ENCODE results near the gene ZDHHC5.

Gene ZDHHC5

GRCh38 chr11:57699813-57700212 lies 31.9 kb downstream of the ZDHHC5 start:
- H3K9ac ChIP-seq (ENCODE audit: low read length): no peak overlapping the region
- H3F3A ChIP-seq (ENCODE audit: insufficient read depth, low read length): no peaks in the 10 kb centered on the region
- H3K4me2 ChIP-seq (ENCODE audit: low read length): no peak overlapping the region
- H3K4me1 ChIP-seq (ENCODE audit: insufficient read depth, low read length, severe bottlenecking): no peaks in the 10 kb centered on the region
- H3K79me2 ChIP-seq (ENCODE audit: insufficient read depth, low read length): no peaks in the 10 kb centered on the region
- no peak overlapping the region for H3K27ac ChIP-seq (ENCODE audit: low read depth, low read length, poor library complexity, severe bottlenecking)
- H3K27me3 ChIP-seq (ENCODE audit: insufficient read depth, low read length): no peaks in the 10 kb centered on the region
- no peak overlapping the region for H2AFZ ChIP-seq (ENCODE audit: low read length)
- peaks cover 76% of the 10 kb centered on the region for H3K36me3 ChIP-seq (ENCODE audit: insufficient read depth, low read length)
- H3K4me3 ChIP-seq (ENCODE audit: low read depth, low read length, poor library complexity, severe bottlenecking): no peak overlapping the region
- TF ChIP-seq EZH2 (IDR thresholded peaks at IDR 0.05; ENCODE audit: borderline replicate concordance, low read length) (no peak), CTCF (IDR thresholded peaks at IDR 0.05; ENCODE audit: low read length) (no peak)
- no peaks in the 10 kb centered on the region for H4K20me1 ChIP-seq (ENCODE audit: insufficient read depth, low read length)
- no peaks in the 10 kb centered on the region for H3K9me3 ChIP-seq (ENCODE audit: low read length)
- no peaks in the 10 kb centered on the region for H3K9me2 ChIP-seq (ENCODE audit: low read depth, low read length)

GRCh38 chr11:57700425-57700824 lies 32.5 kb downstream of the ZDHHC5 start:
- H3K79me2 ChIP-seq (ENCODE audit: insufficient read depth, low read length): no peaks in the 10 kb centered on the region
- no peaks in the 10 kb centered on the region for H3K4me1 ChIP-seq (ENCODE audit: insufficient read depth, low read length, severe bottlenecking)
- H3K27me3 ChIP-seq (ENCODE audit: insufficient read depth, low read length): no peaks in the 10 kb centered on the region
- no peaks in the 10 kb centered on the region for H4K20me1 ChIP-seq (ENCODE audit: insufficient read depth, low read length)
- no peaks in the 10 kb centered on the region for H3K9me3 ChIP-seq (ENCODE audit: low read length)
- H3K27ac ChIP-seq (ENCODE audit: low read depth, low read length, poor library complexity, severe bottlenecking): no peak overlapping the region
- H3K4me2 ChIP-seq (ENCODE audit: low read length): no peak overlapping the region
- no peak overlapping the region for H3K4me3 ChIP-seq (ENCODE audit: low read depth, low read length, poor library complexity, severe bottlenecking)
- TF ChIP-seq EZH2 (IDR thresholded peaks at IDR 0.05; ENCODE audit: borderline replicate concordance, low read length) (no peak), CTCF (IDR thresholded peaks at IDR 0.05; ENCODE audit: low read length) (no peak)
- H3K36me3 ChIP-seq (ENCODE audit: insufficient read depth, low read length): peaks cover 72% of the 10 kb centered on the region
- H3K9ac ChIP-seq (ENCODE audit: low read length): no peak overlapping the region
- no peak overlapping the region for H2AFZ ChIP-seq (ENCODE audit: low read length)
- H3F3A ChIP-seq (ENCODE audit: insufficient read depth, low read length): no peaks in the 10 kb centered on the region
- H3K9me2 ChIP-seq (ENCODE audit: low read depth, low read length): no peaks in the 10 kb centered on the region

GRCh38 chr11:57703341-57703740 lies 35.4 kb downstream of the ZDHHC5 start:
- H3K9me2 ChIP-seq (ENCODE audit: low read depth, low read length): no peaks in the 10 kb centered on the region
- no peaks in the 10 kb centered on the region for H3K9me3 ChIP-seq (ENCODE audit: low read length)
- H3K9ac ChIP-seq (ENCODE audit: low read length): no peak overlapping the region
- TF ChIP-seq EZH2 (IDR thresholded peaks at IDR 0.05; ENCODE audit: borderline replicate concordance, low read length) (no peak), CTCF (IDR thresholded peaks at IDR 0.05; ENCODE audit: low read length) (no peak)
- no peak overlapping the region for H3K27ac ChIP-seq (ENCODE audit: low read depth, low read length, poor library complexity, severe bottlenecking)
- H4K20me1 ChIP-seq (ENCODE audit: insufficient read depth, low read length): no peaks in the 10 kb centered on the region
- H2AFZ ChIP-seq (ENCODE audit: low read length): no peak overlapping the region
- peaks cover 56% of the 10 kb centered on the region for H3K36me3 ChIP-seq (ENCODE audit: insufficient read depth, low read length)
- H3F3A ChIP-seq (ENCODE audit: insufficient read depth, low read length): no peaks in the 10 kb centered on the region
- H3K4me2 ChIP-seq (ENCODE audit: low read length): no peak overlapping the region
- H3K4me1 ChIP-seq (ENCODE audit: insufficient read depth, low read length, severe bottlenecking): no peaks in the 10 kb centered on the region
- no peaks in the 10 kb centered on the region for H3K27me3 ChIP-seq (ENCODE audit: insufficient read depth, low read length)
- no peak overlapping the region for H3K4me3 ChIP-seq (ENCODE audit: low read depth, low read length, poor library complexity, severe bottlenecking)
- H3K79me2 ChIP-seq (ENCODE audit: insufficient read depth, low read length): no peaks in the 10 kb centered on the region
